SK-N-SH (cell line): ENCODE results near the gene TRAPPC3.

Experiments used
- GABPA ChIP-seq: IDR thresholded peaks from 2 replicates; pipeline ENCODE4 v1.4.0; 2012; ENCODE audit warnings: low read depth, mild to moderate bottlenecking
- JUND ChIP-seq: IDR thresholded peaks from 2 replicates; pipeline ENCODE4 v1.4.0; 2012
- POLR2AphosphoS5 ChIP-seq: IDR thresholded peaks from 2 replicates; pipeline ENCODE4 v1.6.1; 2012; ENCODE audit warnings: low read depth, low read length
- RFX5 ChIP-seq: IDR thresholded peaks from 2 replicates; pipeline ENCODE4 v1.6.1; 2012; ENCODE audit warnings: mild to moderate bottlenecking, improper control_type of control experiment, low read length
- SIN3A ChIP-seq: IDR thresholded peaks from 2 replicates; pipeline ENCODE4 v1.6.1; 2012; ENCODE audit warnings: low read depth, mild to moderate bottlenecking, low read length, moderate library complexity, borderline replicate concordance
- SMC3 ChIP-seq: IDR thresholded peaks from 2 replicates; pipeline ENCODE4 v1.6.1; 2012; ENCODE audit warnings: low read depth, low read length, improper control_type of control experiment
- TCF12 ChIP-seq: IDR thresholded peaks from 2 replicates; pipeline ENCODE4 v1.4.0; 2012
- YY1 ChIP-seq: IDR thresholded peaks from 2 replicates; pipeline ENCODE4 v1.4.0; 2012; ENCODE audit warnings: low read depth, mild to moderate bottlenecking
- TF ChIP-seq, protein P1 (sequence below): IDR thresholded peaks from 2 replicates; pipeline ENCODE4 v1.6.1; 2012; ENCODE audit warnings: mild to moderate bottlenecking, low read depth, low read length, moderate library complexity
- TF ChIP-seq, protein P2 (sequence below): IDR thresholded peaks from 2 replicates; pipeline ENCODE4 v1.4.0; 2012; ENCODE audit warnings: low read depth
- TF ChIP-seq, protein P3 (sequence below): fragments of 200-600 bp; sonication (generic); IDR thresholded peaks from 2 replicates; pipeline ENCODE4 v1.6.1; 2017; ENCODE audit warnings: antibody characterized with exemption, mild to moderate bottlenecking, moderate library complexity

DNA sequence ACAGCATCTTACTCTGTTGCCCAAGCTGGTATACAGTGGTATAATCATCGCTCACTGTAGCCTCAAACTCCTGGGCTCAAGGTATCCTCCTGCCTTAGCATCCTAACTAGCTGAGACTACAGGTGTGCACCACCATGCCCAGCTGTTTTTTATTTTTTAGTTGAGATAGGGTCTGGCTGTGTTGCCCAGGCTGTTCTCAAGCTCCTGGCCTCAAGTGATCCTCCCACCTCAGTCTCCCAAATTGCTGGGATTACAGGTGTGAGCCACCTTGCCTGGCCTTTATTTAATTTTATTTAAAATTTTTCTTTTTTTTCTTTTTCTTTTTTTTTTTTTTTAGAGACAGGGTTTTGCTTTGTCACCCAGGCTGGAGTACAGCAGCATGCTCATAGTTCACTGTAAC, 15.9 kb upstream of the TRAPPC3 start:
- TF ChIP-seq RFX5 (no peak), SIN3A (no peak), POLR2AphosphoS5 (no peak), SMC3 (no peak), JUND (no peak), YY1 (no peak), TCF12 (no peak), GABPA (no peak)
- TF ChIP-seq, protein P1, sequence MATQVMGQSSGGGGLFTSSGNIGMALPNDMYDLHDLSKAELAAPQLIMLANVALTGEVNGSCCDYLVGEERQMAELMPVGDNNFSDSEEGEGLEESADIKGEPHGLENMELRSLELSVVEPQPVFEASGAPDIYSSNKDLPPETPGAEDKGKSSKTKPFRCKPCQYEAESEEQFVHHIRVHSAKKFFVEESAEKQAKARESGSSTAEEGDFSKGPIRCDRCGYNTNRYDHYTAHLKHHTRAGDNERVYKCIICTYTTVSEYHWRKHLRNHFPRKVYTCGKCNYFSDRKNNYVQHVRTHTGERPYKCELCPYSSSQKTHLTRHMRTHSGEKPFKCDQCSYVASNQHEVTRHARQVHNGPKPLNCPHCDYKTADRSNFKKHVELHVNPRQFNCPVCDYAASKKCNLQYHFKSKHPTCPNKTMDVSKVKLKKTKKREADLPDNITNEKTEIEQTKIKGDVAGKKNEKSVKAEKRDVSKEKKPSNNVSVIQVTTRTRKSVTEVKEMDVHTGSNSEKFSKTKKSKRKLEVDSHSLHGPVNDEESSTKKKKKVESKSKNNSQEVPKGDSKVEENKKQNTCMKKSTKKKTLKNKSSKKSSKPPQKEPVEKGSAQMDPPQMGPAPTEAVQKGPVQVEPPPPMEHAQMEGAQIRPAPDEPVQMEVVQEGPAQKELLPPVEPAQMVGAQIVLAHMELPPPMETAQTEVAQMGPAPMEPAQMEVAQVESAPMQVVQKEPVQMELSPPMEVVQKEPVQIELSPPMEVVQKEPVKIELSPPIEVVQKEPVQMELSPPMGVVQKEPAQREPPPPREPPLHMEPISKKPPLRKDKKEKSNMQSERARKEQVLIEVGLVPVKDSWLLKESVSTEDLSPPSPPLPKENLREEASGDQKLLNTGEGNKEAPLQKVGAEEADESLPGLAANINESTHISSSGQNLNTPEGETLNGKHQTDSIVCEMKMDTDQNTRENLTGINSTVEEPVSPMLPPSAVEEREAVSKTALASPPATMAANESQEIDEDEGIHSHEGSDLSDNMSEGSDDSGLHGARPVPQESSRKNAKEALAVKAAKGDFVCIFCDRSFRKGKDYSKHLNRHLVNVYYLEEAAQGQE = no peak
- TF ChIP-seq, protein P2, sequence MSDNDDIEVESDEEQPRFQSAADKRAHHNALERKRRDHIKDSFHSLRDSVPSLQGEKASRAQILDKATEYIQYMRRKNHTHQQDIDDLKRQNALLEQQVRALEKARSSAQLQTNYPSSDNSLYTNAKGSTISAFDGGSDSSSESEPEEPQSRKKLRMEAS = no peak
- TF ChIP-seq, protein P3, sequence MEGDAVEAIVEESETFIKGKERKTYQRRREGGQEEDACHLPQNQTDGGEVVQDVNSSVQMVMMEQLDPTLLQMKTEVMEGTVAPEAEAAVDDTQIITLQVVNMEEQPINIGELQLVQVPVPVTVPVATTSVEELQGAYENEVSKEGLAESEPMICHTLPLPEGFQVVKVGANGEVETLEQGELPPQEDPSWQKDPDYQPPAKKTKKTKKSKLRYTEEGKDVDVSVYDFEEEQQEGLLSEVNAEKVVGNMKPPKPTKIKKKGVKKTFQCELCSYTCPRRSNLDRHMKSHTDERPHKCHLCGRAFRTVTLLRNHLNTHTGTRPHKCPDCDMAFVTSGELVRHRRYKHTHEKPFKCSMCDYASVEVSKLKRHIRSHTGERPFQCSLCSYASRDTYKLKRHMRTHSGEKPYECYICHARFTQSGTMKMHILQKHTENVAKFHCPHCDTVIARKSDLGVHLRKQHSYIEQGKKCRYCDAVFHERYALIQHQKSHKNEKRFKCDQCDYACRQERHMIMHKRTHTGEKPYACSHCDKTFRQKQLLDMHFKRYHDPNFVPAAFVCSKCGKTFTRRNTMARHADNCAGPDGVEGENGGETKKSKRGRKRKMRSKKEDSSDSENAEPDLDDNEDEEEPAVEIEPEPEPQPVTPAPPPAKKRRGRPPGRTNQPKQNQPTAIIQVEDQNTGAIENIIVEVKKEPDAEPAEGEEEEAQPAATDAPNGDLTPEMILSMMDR = no peak
